GM12878 (cell line): ENCODE data around the gene GALNT16. TPM values are rescaled to one million over a fixed set of nuclear protein-coding genes. Genes with fewer than 3 reads are reported as not detected.
A peak's percentile ranks its signal among the peaks of the same experiment; 100 is the strongest.

Experiments used
- ATAC-seq: fragments of 200-7000 bp; cut with Tn5 transposase; 3 replicates; pipeline ENCODE4 v1.9.1; 2020; ENCODE audit warnings: mild to moderate bottlenecking, moderate library complexity
- BruUV-seq: library from RNA; stranded (reverse); fragments of 400-500 nt; replicated peaks from 2 replicates; lab custom pipeline; 2021; lab: Mats Ljungman, UMichigan
- CTCF ChIA-PET: fragments of 300-600 bp; sonication (Branson Sonifier 250); formaldehyde crosslinking; extraction: SDS; loops from one replicate; lab custom pipeline; 2021; ENCODE audit warnings: inconsistent platforms; lab: Yijun Ruan, JAX
- POLR2A ChIA-PET: fragments of 350-600 bp; formaldehyde crosslinking; extraction: SDS; loops from one replicate; lab custom pipeline; 2021; ENCODE audit warnings: inconsistent platforms; lab: Charles Lee
- RAD21 ChIA-PET: fragments of 300-600 bp; sonication (Branson Sonifier 250); formaldehyde crosslinking; loops from one replicate; lab custom pipeline; 2023; ENCODE audit warnings: antibody characterized with exemption; ENCODE audit not compliant: unreplicated experiment; lab: Charles Lee
- SMC1A ChIA-PET: fragments of 300-600 bp; sonication (Branson Sonifier 250); formaldehyde crosslinking; loops from one replicate; lab custom pipeline; 2023; ENCODE audit not compliant: unreplicated experiment, uncharacterized antibody; lab: Charles Lee
- DNase-seq: peaks from one replicate; pipeline ENCODE4 v3.0.0-alpha.2; 2011; ENCODE audit warnings: low read depth, low spot score
- FAIRE-seq: peaks from 3 replicates; lab custom pipeline; 2011; peaks lifted over from hg19 to GRCh38; lab: Jason Lieb, UNC
- H2AFZ ChIP-seq: 2 replicates; pipeline ENCODE4 v1.6.0; 2011; ENCODE audit warnings: low read depth, low read length, control low read depth; ENCODE audit not compliant: control insufficient read depth
- H3K27ac ChIP-seq: 2 replicates; pipeline ENCODE4 v1.5.1; 2011; ENCODE audit warnings: control low read depth; ENCODE audit not compliant: control insufficient read depth, insufficient read depth
- H3K27me3 ChIP-seq, 2 experiments: replicated peaks in 1 of 2; 2 replicates each; pipeline versions ENCODE4 v1.6.0 to v1.6.1; 2011; ENCODE audit warnings: low read length in 1 of 2; ENCODE audit not compliant: control insufficient read depth in 2 of 2, insufficient read depth in 2 of 2
- H3K36me3 ChIP-seq, 2 experiments: 2 replicates each; pipeline ENCODE4 v1.5.1; 2011; ENCODE audit warnings: low read length in 1 of 2; ENCODE audit not compliant: control insufficient read depth in 2 of 2, insufficient read depth in 2 of 2
- H3K4me1 ChIP-seq: 2 replicates; pipeline ENCODE4 v1.6.1; 2011; ENCODE audit warnings: mild to moderate bottlenecking, low read length, moderate library complexity, mixed read lengths; ENCODE audit not compliant: control insufficient read depth, insufficient read depth
- H3K4me2 ChIP-seq: 2 replicates; pipeline ENCODE4 v1.6.0; 2011; ENCODE audit warnings: control low read depth; ENCODE audit not compliant: control insufficient read depth, insufficient read depth
- H3K4me3 ChIP-seq: fragments of 200-600 bp; sonication (generic); 2 replicates; pipeline ENCODE4 v1.5.1; 2016
- H3K79me2 ChIP-seq: 2 replicates; pipeline ENCODE4 v1.6.0; 2011; ENCODE audit warnings: low read length; ENCODE audit not compliant: control insufficient read depth, insufficient read depth
- H3K9ac ChIP-seq: 2 replicates; pipeline ENCODE4 v1.8.0; 2011; ENCODE audit warnings: low read length, control low read depth, mixed read lengths; ENCODE audit not compliant: control insufficient read depth, insufficient read depth
- H3K9me3 ChIP-seq: replicated peaks from 3 replicates; pipeline ENCODE4 v1.5.1; 2011; ENCODE audit warnings: mild to moderate bottlenecking, low read length; ENCODE audit not compliant: control insufficient read depth, insufficient read depth
- H4K20me1 ChIP-seq: 2 replicates; pipeline ENCODE4 v1.6.0; 2011; ENCODE audit not compliant: control insufficient read depth, insufficient read depth
- RAD21 ChIP-seq: IDR thresholded peaks from 2 replicates; pipeline ENCODE4 v1.6.1; 2011; ENCODE audit warnings: mild to moderate bottlenecking, low read depth, low read length, moderate library complexity; ENCODE audit not compliant: insufficient read depth
- STAT1 ChIP-seq: fragments of 450-650 bp; conservative IDR thresholded peaks from 2 replicates; pipeline ENCODE4 v1.6.1; 2014; ENCODE audit warnings: antibody characterized with exemption, mild to moderate bottlenecking
- WGBS: methylation state at CpG from one replicate; pipeline ENCODE4 v1.1.6; 2016; ENCODE audit warnings: low lambda C conversion rate; ENCODE audit not compliant: insufficient replicate concordance, insufficient coverage; ENCODE audit errors: missing lambda C conversion rate; 5-methylcytosine and 5-hydroxymethylcytosine counted together
- in situ Hi-C: fragments of 300-500 bp; cut with MboI; formaldehyde crosslinking; loops from 9 replicates; pipeline ENCODE4 v1.14.3; 2018; ENCODE audit warnings: mixed read lengths
- intact Hi-C: fragments of 100-400 bp; cut with micrococcal nuclease; formaldehyde crosslinking; loops from one replicate; pipeline ENCODE4 v1.14.2; 2022; ENCODE audit not compliant: unreplicated experiment
- polyA plus RNA-seq, 11 experiments: library from polyadenylated mRNA; depleted of rRNA in 4 of 11; unstranded in 6 of 11; stranded (reverse) in 5 of 11; fragments of >200 nt; fragmentation: Nextera tagmentation in 4 of 11; fragmentation: Illumina TruSeq in 1 of 11; extraction: Ambion mirVana in 4 of 11; extraction: Trizol in 1 of 11; gene quantifications; 1 replicate in 1 of 11; 2 replicates in 10 of 11; pipeline versions ENCODE4 v1.2.1 to v1.2.3, GENCODE V29; 2011 to 2016; ENCODE audit warnings: inconsistent platforms in 2 of 11, missing spikeins in 2 of 11, low read depth in 1 of 11
- total RNA-seq, 4 experiments: library from RNA; depleted of rRNA in 3 of 4; stranded (reverse); fragments of >200 nt in 3 of 4; fragmentation: Illumina TruSeq in 1 of 4; extraction: Trizol in 1 of 4; gene quantifications; 2 replicates each; pipeline versions ENCODE4 v1.2.1 to v1.2.3, GENCODE V29; 2013 to 2021
- TF ChIP-seq, protein P1 (sequence below), 3 experiments: IDR thresholded peaks in 2 of 3; conservative IDR thresholded peaks in 1 of 3; 2 replicates each; pipeline ENCODE4 v1.5.1; 2011; ENCODE audit warnings: low read depth in 3 of 3, low read length in 3 of 3, mild to moderate bottlenecking in 3 of 3, control low read depth in 2 of 3, moderate library complexity in 2 of 3, inconsistent platforms in 1 of 3, mixed read lengths in 1 of 3; ENCODE audit not compliant: control insufficient read depth in 2 of 3, insufficient read depth in 1 of 3; ENCODE audit errors: extremely low read depth in 1 of 3

The GALNT16 gene
- total and polyA plus RNA-seq, 10 of the 15 experiments (the other 5 are each of a cell fraction or from before 2014, with no cell fraction given) = under 0.01 to 0.08 (median 0.03) TPM; not detected in 3

DNA sequence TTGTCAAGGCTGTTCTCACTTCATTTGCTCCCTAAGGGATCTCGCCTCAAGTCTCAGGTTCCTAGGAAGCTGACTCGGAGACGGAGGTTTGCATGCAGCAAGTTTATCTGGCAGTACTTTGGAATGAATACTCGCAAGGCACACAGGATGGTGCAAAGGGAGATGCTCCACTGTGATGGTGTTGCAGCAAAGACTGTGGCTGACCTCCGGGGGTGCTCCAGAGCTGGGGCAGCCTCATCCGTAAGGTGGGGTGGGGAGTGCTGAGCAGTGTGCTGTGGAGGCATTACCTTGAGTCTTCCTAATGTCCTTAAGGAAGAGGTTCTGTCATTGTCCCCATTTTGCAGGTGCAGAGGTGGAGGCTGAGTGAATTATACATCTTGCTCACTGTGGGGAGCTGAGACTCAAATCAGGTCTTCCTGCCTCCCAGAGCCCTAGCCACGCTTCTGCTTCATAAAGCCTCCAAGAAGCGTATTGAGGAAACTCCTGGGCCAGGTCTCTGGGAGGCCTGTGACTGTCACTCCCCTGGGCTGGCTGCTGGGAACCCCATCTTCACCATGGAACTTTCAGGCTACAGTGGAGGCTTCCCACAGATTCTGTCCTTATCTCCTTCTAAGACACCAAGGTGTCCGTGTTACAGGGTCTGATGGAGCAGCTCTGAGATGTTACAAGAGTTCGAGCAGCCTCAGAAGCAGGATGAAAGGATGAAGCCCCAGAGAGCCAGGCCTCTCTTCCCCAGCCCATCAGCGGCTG lies 39.5 kb downstream of the GALNT16 start:
- RAD21 ChIA-PET = no interaction called here
- FAIRE-seq = no peak
- Histone ChIP-seq H4K20me1 (no peaks in the 10 kb centered on the region), H3K4me2 (no peak overlapping the region), H3K27me3 (peaks cover 0 to 4% of the 10 kb centered on the region in 2 experiments; a peak in 2 of 4 replicates), H3K9me3 (no peaks in the 10 kb centered on the region), H3K4me3 (no peak overlapping the region), H2AFZ (no peak overlapping the region), H3K4me1 (no peaks in the 10 kb centered on the region), H3K9ac (no peak overlapping the region), H3K36me3 (no peaks in the 10 kb centered on the region), H3K79me2 (no peaks in the 10 kb centered on the region), H3K27ac (no peak overlapping the region)
- 41% methylated on average over 11 of the region's 11 CpGs for WGBS
- in situ Hi-C loops = no loop called here
- BruUV-seq = no TSS peak
- peak; percentile 87 for ATAC-seq
- TF ChIP-seq RAD21 = peak; percentile 45
- TF ChIP-seq, protein P1, sequence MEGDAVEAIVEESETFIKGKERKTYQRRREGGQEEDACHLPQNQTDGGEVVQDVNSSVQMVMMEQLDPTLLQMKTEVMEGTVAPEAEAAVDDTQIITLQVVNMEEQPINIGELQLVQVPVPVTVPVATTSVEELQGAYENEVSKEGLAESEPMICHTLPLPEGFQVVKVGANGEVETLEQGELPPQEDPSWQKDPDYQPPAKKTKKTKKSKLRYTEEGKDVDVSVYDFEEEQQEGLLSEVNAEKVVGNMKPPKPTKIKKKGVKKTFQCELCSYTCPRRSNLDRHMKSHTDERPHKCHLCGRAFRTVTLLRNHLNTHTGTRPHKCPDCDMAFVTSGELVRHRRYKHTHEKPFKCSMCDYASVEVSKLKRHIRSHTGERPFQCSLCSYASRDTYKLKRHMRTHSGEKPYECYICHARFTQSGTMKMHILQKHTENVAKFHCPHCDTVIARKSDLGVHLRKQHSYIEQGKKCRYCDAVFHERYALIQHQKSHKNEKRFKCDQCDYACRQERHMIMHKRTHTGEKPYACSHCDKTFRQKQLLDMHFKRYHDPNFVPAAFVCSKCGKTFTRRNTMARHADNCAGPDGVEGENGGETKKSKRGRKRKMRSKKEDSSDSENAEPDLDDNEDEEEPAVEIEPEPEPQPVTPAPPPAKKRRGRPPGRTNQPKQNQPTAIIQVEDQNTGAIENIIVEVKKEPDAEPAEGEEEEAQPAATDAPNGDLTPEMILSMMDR (IDR thresholded peaks at IDR 0.05 in 2 of 3, conservative IDR thresholded peaks at IDR 0.05 in 1 of 3; ENCODE audit: control insufficient read depth in 2 of 3, extremely low read depth in 1 of 3, insufficient read depth in 1 of 3, low read depth in 3 of 3, low read length in 3 of 3) = peak; percentile 18 to 52 (median 43); a peak in 4 of 6 replicates
- no peak for TF ChIP-seq STAT1
- DNase-seq = no peak
- SMC1A ChIA-PET = interaction anchor here (2.0 kb wide), 1 partner anchor 160 kb away, joined by 10 read pairs; no protein-coding TSS in a partner anchor
- POLR2A ChIA-PET = no interaction called here
- CTCF ChIA-PET = interaction anchor here (1.3 to 1.7 kb wide), 2 partner anchors 14 to 99 kb away, joined by 3 to 4 read pairs; partner anchors contain the start of genes ERH and SLC39A9
- intact Hi-C loops = no loop called here
